Prostate gland (tissue), 2 donors: ENCODE data around the gene PLCB2.

Experiments
- CTCF ChIP-seq, 4 experiments: fragments of 200-600 bp in 2 of 4; fragments of 450-650 bp in 2 of 4; sonication (generic) in 2 of 4; IDR thresholded peaks; 1 replicate in 3 of 4; 2 replicates in 1 of 4; pipeline ENCODE4 v1.5.1; 2016 to 2019; ENCODE audit warnings: antibody characterized with exemption in 4 of 4, mild to moderate bottlenecking in 2 of 4, moderate library complexity in 2 of 4
- POLR2A ChIP-seq: fragments of 450-650 bp; IDR thresholded peaks from one replicate; pipeline ENCODE4 v1.6.1; 2016; ENCODE audit warnings: antibody characterized with exemption, mild to moderate bottlenecking
- POLR2AphosphoS5 ChIP-seq: sonication (generic); formaldehyde crosslinking; IDR thresholded peaks from one replicate; pipeline ENCODE4 v1.6.1; 2017; ENCODE audit warnings: antibody characterized with exemption

GRCh38 chr15:40265355-40265754, 42.4 kb downstream of the PLCB2 start:
- TF ChIP-seq POLR2A (no peak), CTCF (IDR thresholded peaks at IDR 0.05) (no peak), POLR2AphosphoS5 (no peak)
